K562 (cell line): Measurements from ENCODE around the gene TRABD. TPM values are rescaled to one million over a fixed set of nuclear protein-coding genes. Genes with fewer than 3 reads are reported as not detected.

Experiments used
- BRCA1 ChIP-seq, 2 experiments: fragments of 450-650 bp in 1 of 2; sonication (generic) in 1 of 2; formaldehyde crosslinking in 1 of 2; IDR thresholded peaks; 2 replicates each; pipeline versions ENCODE4 v1.5.0 to v1.6.1; 2017 to 2020; ENCODE audit warnings: mild to moderate bottlenecking in 1 of 2, missing genetic modification reagents in 1 of 2
- FOXA1 ChIP-seq: fragments of 450-650 bp; IDR thresholded peaks from 2 replicates; pipeline ENCODE4 v1.6.1; 2016; ENCODE audit warnings: mild to moderate bottlenecking, borderline replicate concordance
- LARP7 ChIP-seq: fragments of 450-650 bp; IDR thresholded peaks from 2 replicates; pipeline ENCODE4 v1.6.1; 2016
- SUPT5H ChIP-seq: fragments of 450-650 bp; IDR thresholded peaks from 2 replicates; pipeline ENCODE4 v1.6.1; 2016
- ZC3H11A ChIP-seq: IDR thresholded peaks from 2 replicates; pipeline ENCODE4 v1.6.1; 2012; ENCODE audit warnings: low read depth, low read length, improper control_type of control experiment
- ZNF217 ChIP-seq: sonication (generic); formaldehyde crosslinking; IDR thresholded peaks from 2 replicates; pipeline ENCODE4 v1.8.0; 2022; ENCODE audit warnings: mild to moderate bottlenecking, missing genetic modification reagents
- polyA plus RNA-seq, 8 experiments: library from polyadenylated mRNA; depleted of rRNA in 4 of 8; stranded (reverse) in 5 of 8; unstranded in 3 of 8; fragments of >200 nt; fragmentation: Nextera tagmentation in 2 of 8; fragmentation: Illumina TruSeq in 1 of 8; extraction: Ambion mirVana in 2 of 8; extraction: Trizol in 1 of 8; gene quantifications; 2 replicates each; pipeline versions ENCODE4 v1.2.1 to v1.2.3, GENCODE V29; 2011 to 2014; ENCODE audit warnings: inconsistent platforms in 1 of 8, missing spikeins in 1 of 8
- total RNA-seq, 7 experiments: library from RNA; depleted of rRNA in 6 of 7; stranded (reverse); fragments of >200 nt in 6 of 7; fragmentation: Illumina TruSeq in 2 of 7; extraction: Trizol in 2 of 7; gene quantifications; 2 replicates each; pipeline versions ENCODE4 v1.2.1 to v1.2.3, GENCODE V29; 2011 to 2021; ENCODE audit warnings: low replicate concordance in 1 of 7
- TF ChIP-seq, protein P1 (sequence below): sonication (generic); formaldehyde crosslinking; IDR thresholded peaks from 2 replicates; pipeline ENCODE4 v1.8.1; 2022; ENCODE audit warnings: missing genetic modification reagents
- TF ChIP-seq, protein P2 (sequence below): fragments of 450-650 bp; IDR thresholded peaks from 2 replicates; pipeline ENCODE4 v1.6.1; 2016; ENCODE audit warnings: mild to moderate bottlenecking

The TRABD gene
- total and polyA plus RNA-seq, 9 of the 15 experiments (the other 6 are each of a cell fraction or from before 2014, with no cell fraction given): 0.08 to 62.9 (median 14.0) TPM

DNA sequence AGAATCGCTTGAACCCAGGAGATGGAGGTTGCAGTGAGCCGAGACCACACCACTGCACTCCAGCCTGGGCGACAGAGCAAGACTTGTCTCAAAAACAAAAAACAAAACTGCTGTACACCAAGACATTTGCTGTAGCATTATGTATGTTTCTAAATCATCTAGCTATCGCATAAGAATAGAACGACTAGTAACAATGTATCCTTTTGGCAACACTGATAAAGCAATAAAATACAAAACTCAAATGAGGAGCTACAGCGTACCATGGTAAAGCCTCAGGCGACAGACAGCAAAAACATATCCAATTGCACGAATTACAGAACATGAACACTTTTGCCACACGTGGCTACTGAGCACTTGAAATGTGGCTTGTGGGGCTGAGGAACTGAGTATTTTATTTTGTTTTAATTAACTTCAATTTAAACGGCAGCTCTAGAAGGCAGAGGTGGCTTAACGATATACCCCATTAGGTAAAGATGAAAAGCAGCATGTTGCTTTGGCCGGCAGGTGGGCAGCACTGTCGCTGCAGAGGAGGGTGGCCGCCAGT, 56.8 kb downstream of the TRABD start (continued):
- TF ChIP-seq ZNF217: no peak
- no peak for TF ChIP-seq ZC3H11A
- no peak for TF ChIP-seq BRCA1 (IDR thresholded peaks at IDR 0.05)
- TF ChIP-seq BRCA1 (CRISPR knock-in tag; IDR thresholded peaks at IDR 0.05): no peak
- TF ChIP-seq SUPT5H: no peak
- TF ChIP-seq, protein P1, sequence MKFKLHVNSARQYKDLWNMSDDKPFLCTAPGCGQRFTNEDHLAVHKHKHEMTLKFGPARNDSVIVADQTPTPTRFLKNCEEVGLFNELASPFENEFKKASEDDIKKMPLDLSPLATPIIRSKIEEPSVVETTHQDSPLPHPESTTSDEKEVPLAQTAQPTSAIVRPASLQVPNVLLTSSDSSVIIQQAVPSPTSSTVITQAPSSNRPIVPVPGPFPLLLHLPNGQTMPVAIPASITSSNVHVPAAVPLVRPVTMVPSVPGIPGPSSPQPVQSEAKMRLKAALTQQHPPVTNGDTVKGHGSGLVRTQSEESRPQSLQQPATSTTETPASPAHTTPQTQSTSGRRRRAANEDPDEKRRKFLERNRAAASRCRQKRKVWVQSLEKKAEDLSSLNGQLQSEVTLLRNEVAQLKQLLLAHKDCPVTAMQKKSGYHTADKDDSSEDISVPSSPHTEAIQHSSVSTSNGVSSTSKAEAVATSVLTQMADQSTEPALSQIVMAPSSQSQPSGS (CRISPR knock-in tag): no peak
- TF ChIP-seq FOXA1: no peak
- TF ChIP-seq, protein P2, sequence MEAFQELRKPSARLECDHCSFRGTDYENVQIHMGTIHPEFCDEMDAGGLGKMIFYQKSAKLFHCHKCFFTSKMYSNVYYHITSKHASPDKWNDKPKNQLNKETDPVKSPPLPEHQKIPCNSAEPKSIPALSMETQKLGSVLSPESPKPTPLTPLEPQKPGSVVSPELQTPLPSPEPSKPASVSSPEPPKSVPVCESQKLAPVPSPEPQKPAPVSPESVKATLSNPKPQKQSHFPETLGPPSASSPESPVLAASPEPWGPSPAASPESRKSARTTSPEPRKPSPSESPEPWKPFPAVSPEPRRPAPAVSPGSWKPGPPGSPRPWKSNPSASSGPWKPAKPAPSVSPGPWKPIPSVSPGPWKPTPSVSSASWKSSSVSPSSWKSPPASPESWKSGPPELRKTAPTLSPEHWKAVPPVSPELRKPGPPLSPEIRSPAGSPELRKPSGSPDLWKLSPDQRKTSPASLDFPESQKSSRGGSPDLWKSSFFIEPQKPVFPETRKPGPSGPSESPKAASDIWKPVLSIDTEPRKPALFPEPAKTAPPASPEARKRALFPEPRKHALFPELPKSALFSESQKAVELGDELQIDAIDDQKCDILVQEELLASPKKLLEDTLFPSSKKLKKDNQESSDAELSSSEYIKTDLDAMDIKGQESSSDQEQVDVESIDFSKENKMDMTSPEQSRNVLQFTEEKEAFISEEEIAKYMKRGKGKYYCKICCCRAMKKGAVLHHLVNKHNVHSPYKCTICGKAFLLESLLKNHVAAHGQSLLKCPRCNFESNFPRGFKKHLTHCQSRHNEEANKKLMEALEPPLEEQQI: no peak
- no peak for TF ChIP-seq LARP7
